ENCODE results near the gene ZP1. TPM values are rescaled to one million over a fixed set of nuclear protein-coding genes. Genes with fewer than 3 reads are reported as not detected.

ZP1 gene
- total RNA-seq, 1 donor from 2014 or later, result not detected

DNA sequence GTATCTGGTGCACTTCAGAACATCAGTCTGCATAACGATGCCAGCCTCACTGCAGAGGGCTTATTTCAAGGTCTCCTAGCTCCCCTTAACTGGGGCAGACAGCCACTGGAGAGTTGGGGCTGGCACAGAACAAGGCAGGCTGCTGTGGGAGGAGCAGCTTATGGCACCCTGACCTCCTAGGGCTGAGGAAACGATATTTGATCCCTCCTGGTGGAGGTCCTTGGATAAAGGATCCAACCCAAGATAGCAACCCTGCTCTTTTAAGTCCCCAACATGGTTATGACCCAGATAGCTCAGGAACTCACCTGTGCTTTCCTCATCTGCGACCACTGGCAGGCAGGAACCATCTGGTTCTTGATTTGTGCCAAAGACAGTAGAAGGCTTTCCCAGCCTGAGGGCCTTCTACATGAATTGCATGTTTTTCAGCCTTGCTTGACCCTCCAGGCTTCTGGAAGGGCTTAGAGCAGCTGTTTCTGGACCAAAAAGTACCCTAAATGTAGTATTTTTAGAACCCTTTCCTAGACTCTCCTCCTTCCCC is 49.4 kb downstream of the ZP1 start:
- H3K9me3 Mint-ChIP-seq (ENCODE audit: unreplicated experiment), result no peaks in the 10 kb centered on the region
- H3K27ac Mint-ChIP-seq (ENCODE audit: unreplicated experiment), result peak overlapping the region; percentile 35
- peaks cover 46% of the 10 kb centered on the region for H3K4me1 Mint-ChIP-seq (ENCODE audit: unreplicated experiment)
- TF ChIP-seq, protein P1, sequence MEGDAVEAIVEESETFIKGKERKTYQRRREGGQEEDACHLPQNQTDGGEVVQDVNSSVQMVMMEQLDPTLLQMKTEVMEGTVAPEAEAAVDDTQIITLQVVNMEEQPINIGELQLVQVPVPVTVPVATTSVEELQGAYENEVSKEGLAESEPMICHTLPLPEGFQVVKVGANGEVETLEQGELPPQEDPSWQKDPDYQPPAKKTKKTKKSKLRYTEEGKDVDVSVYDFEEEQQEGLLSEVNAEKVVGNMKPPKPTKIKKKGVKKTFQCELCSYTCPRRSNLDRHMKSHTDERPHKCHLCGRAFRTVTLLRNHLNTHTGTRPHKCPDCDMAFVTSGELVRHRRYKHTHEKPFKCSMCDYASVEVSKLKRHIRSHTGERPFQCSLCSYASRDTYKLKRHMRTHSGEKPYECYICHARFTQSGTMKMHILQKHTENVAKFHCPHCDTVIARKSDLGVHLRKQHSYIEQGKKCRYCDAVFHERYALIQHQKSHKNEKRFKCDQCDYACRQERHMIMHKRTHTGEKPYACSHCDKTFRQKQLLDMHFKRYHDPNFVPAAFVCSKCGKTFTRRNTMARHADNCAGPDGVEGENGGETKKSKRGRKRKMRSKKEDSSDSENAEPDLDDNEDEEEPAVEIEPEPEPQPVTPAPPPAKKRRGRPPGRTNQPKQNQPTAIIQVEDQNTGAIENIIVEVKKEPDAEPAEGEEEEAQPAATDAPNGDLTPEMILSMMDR (IDR thresholded peaks at IDR 0.05), result no peak
- peaks cover 13% of the 10 kb centered on the region for H3K36me3 Mint-ChIP-seq (ENCODE audit: unreplicated experiment)
- no peak for DNase-seq (ENCODE audit: extremely low spot score, unreplicated experiment)
- peak overlapping the region; percentile 19 for H3K4me3 Mint-ChIP-seq (ENCODE audit: unreplicated experiment)
- no peaks in the 10 kb centered on the region for H3K27me3 Mint-ChIP-seq (ENCODE audit: unreplicated experiment)

DNA sequence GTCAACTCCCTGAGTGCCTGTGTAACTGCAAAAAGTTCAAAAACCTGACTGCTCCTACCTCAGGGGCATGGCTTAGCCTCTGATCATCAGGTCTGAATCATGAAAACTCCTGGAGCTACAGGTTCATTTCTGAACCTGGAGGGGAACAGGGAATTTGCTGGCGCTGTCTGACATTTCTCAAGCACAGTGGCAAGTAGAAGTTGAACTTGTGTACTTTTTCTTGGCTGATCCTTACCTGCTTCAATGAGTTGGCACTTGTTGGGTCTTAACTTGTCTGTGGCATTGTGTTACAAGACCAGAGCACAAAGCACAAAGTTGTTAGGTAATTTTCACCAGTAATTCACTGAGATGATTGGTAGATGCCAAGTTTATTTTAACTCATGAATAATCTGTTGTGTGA is 49.9 kb downstream of the ZP1 start:
- H3K27me3 Mint-ChIP-seq (ENCODE audit: unreplicated experiment), result no peaks in the 10 kb centered on the region
- peak overlapping the region; percentile 19 for H3K4me3 Mint-ChIP-seq (ENCODE audit: unreplicated experiment)
- DNase-seq (ENCODE audit: extremely low spot score, unreplicated experiment), result no peak
- H3K9me3 Mint-ChIP-seq (ENCODE audit: unreplicated experiment), result no peaks in the 10 kb centered on the region
- peak overlapping the region; percentile 35 for H3K27ac Mint-ChIP-seq (ENCODE audit: unreplicated experiment)
- TF ChIP-seq, protein P1 (IDR thresholded peaks at IDR 0.05), result no peak
- H3K4me1 Mint-ChIP-seq (ENCODE audit: unreplicated experiment), result peaks cover 41% of the 10 kb centered on the region
- peaks cover 15% of the 10 kb centered on the region for H3K36me3 Mint-ChIP-seq (ENCODE audit: unreplicated experiment)

DNA sequence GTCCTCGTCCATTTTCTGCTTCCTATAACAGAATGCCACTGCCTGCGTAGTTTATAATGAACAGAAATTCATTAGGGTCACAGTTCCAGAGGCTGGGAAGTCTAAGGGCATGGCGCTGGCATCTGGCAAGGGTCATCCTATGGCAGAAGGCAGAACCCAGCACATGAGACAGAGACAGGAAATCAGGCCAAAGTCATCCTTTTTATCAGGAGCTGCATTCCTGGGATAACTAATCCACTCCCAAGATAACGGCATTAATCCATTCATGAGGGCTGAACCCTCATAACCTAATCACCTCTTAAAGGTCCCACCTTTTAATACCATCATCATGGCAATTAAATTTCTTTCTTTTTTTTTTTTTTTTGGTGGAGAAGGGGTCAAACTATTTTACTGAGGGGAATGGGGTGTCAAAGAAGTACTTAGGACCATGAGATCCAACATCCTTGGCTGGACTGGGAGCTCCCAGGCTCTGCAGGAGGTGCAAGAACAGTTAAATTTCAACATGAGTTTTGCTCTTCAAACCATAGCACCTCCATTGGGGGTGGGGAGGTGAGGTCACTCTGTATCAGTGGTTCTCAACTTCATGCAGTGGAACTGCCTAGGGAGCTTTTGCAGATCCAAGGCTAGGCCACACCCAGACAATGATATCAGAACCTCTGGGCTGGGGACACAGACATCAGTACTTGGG is 51.1 kb downstream of the ZP1 start:
- Mint-ChIP-seq H3K9me3 (ENCODE audit: unreplicated experiment) (no peaks in the 10 kb centered on the region), H3K4me3 (ENCODE audit: unreplicated experiment) (no peak overlapping the region), H3K4me1 (ENCODE audit: unreplicated experiment) (peaks cover 31% of the 10 kb centered on the region), H3K27me3 (ENCODE audit: unreplicated experiment) (no peaks in the 10 kb centered on the region), H3K36me3 (ENCODE audit: unreplicated experiment) (peaks cover 19% of the 10 kb centered on the region), H3K27ac (ENCODE audit: unreplicated experiment) (no peak overlapping the region)
- TF ChIP-seq, protein P1 (IDR thresholded peaks at IDR 0.05), result no peak
- no peak for DNase-seq (ENCODE audit: extremely low spot score, unreplicated experiment)

DNA sequence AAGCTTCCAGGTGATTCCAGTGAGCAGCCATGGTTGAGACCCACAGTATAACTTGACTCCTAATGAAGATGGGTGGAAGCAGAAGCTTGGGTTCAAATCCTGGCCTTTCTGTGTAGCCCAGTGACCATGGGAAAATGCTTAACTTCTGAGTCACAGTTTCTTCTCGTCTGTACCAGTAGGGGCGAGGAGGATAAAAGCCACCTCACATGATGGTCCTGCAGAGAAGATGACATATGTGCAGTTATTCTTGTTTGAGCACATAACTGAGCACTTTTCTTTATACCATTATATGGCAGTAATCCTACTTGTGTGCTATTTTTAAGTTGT is 51.6 kb downstream of the ZP1 start:
- no peak overlapping the region for H3K4me3 Mint-ChIP-seq (ENCODE audit: unreplicated experiment)
- H3K36me3 Mint-ChIP-seq (ENCODE audit: unreplicated experiment), result peaks cover 20% of the 10 kb centered on the region
- H3K9me3 Mint-ChIP-seq (ENCODE audit: unreplicated experiment), result no peaks in the 10 kb centered on the region
- no peak for DNase-seq (ENCODE audit: extremely low spot score, unreplicated experiment)
- peaks cover 29% of the 10 kb centered on the region for H3K4me1 Mint-ChIP-seq (ENCODE audit: unreplicated experiment)
- no peak overlapping the region for H3K27ac Mint-ChIP-seq (ENCODE audit: unreplicated experiment)
- no peaks in the 10 kb centered on the region for H3K27me3 Mint-ChIP-seq (ENCODE audit: unreplicated experiment)
- TF ChIP-seq, protein P1 (IDR thresholded peaks at IDR 0.05), result no peak

DNA sequence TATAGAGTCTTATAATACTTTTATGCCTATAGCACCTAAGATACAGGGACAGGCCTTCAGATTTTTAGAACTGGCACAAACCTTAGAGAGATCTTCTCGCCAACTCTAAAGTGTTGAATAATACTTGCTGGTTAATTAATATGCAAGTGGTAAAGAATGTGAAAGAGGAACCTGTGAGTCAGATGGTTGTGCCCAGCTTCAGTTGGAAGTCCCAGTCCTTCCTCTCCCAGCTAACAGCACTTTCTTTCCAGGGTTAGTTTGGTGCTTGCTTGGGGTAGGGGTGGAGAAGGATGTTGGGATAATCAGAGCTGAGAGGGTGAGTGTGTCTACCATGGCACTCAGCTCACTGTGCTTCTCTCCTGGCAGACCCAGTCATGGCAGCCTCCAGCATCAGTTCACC is 52.0 kb downstream of the ZP1 start:
- Mint-ChIP-seq H3K4me3 (ENCODE audit: unreplicated experiment) (no peak overlapping the region), H3K9me3 (ENCODE audit: unreplicated experiment) (no peaks in the 10 kb centered on the region), H3K27ac (ENCODE audit: unreplicated experiment) (no peak overlapping the region), H3K4me1 (ENCODE audit: unreplicated experiment) (peaks cover 32% of the 10 kb centered on the region), H3K27me3 (ENCODE audit: unreplicated experiment) (no peaks in the 10 kb centered on the region), H3K36me3 (ENCODE audit: unreplicated experiment) (peaks cover 20% of the 10 kb centered on the region)
- DNase-seq (ENCODE audit: extremely low spot score, unreplicated experiment), result no peak
- TF ChIP-seq, protein P1 (IDR thresholded peaks at IDR 0.05), result no peak

Measured in osteocyte (in vitro differentiated cells).